GM23248 (cell line): ENCODE results near the gene ISG20L2. TPM values are rescaled to one million over a fixed set of nuclear protein-coding genes. Genes with fewer than 3 reads are reported as not detected.

Source experiments
- DNase-seq: peaks from one replicate; pipeline ENCODE4 v3.0.0-alpha.2; 2015
- H2AFZ ChIP-seq: fragments of 200-600 bp; sonication (generic); 2 replicates; pipeline ENCODE4 v1.6.1; 2016; ENCODE audit warnings: antibody characterized with exemption
- H3F3A ChIP-seq: fragments of 200-600 bp; sonication (generic); 2 replicates; pipeline ENCODE4 v1.6.1; 2016; ENCODE audit warnings: mild to moderate bottlenecking, antibody characterized with exemption, mixed run types; ENCODE audit not compliant: insufficient read depth
- H3K27ac ChIP-seq: fragments of 200-600 bp; sonication (generic); 2 replicates; pipeline ENCODE4 v1.5.1; 2016; ENCODE audit warnings: mild to moderate bottlenecking
- H3K27me3 ChIP-seq: fragments of 200-600 bp; sonication (generic); replicated peaks from 2 replicates; pipeline ENCODE4 v1.6.1; 2016; ENCODE audit warnings: mild to moderate bottlenecking; ENCODE audit not compliant: insufficient read depth
- H3K36me3 ChIP-seq: fragments of 200-600 bp; sonication (generic); 2 replicates; pipeline ENCODE4 v1.6.1; 2016; ENCODE audit warnings: low read depth, mild to moderate bottlenecking
- H3K4me1 ChIP-seq: fragments of 200-600 bp; sonication (generic); 2 replicates; pipeline ENCODE4 v1.6.1; 2016; ENCODE audit warnings: mild to moderate bottlenecking; ENCODE audit not compliant: insufficient read depth
- H3K4me2 ChIP-seq: fragments of 200-600 bp; sonication (generic); one replicate; pipeline ENCODE4 v1.6.1; 2016; ENCODE audit warnings: mild to moderate bottlenecking; ENCODE audit not compliant: unreplicated experiment
- H3K4me3 ChIP-seq: fragments of 200-600 bp; sonication (generic); 2 replicates; pipeline ENCODE4 v1.5.1; 2016; ENCODE audit warnings: mild to moderate bottlenecking
- H3K79me2 ChIP-seq: fragments of 200-600 bp; sonication (generic); 2 replicates; pipeline ENCODE4 v1.6.1; 2016; ENCODE audit warnings: mild to moderate bottlenecking; ENCODE audit not compliant: insufficient read depth
- H3K9ac ChIP-seq: fragments of 200-600 bp; sonication (generic); 2 replicates; pipeline ENCODE4 v1.6.1; 2016; ENCODE audit warnings: mild to moderate bottlenecking
- H3K9me2 ChIP-seq: fragments of 200-600 bp; sonication (generic); 2 replicates; pipeline ENCODE4 v1.6.1; 2016; ENCODE audit warnings: mixed run types, mild to moderate bottlenecking, moderate library complexity; ENCODE audit not compliant: insufficient read depth
- H3K9me3 ChIP-seq: fragments of 200-600 bp; sonication (generic); one replicate; pipeline ENCODE4 v1.6.1; 2017; ENCODE audit warnings: low read depth
- H4K20me1 ChIP-seq: fragments of 200-600 bp; sonication (generic); 2 replicates; pipeline ENCODE4 v1.6.0; 2016; ENCODE audit not compliant: insufficient read depth
- EZH2 ChIP-seq: fragments of 200-600 bp; sonication (generic); IDR thresholded peaks from 2 replicates; pipeline ENCODE4 v1.6.1; 2018; ENCODE audit warnings: antibody characterized with exemption, mild to moderate bottlenecking; ENCODE audit not compliant: insufficient read depth, poor library complexity, severe bottlenecking
- EZH2phosphoT487 ChIP-seq: fragments of 200-600 bp; sonication (generic); IDR thresholded peaks from 2 replicates; pipeline ENCODE4 v1.6.1; 2018; ENCODE audit warnings: antibody characterized with exemption, moderate library complexity, mild to moderate bottlenecking, low read depth; ENCODE audit not compliant: insufficient read depth
- WGBS, 2 experiments: methylation state at CpG; one replicate each; pipeline ENCODE4 v1.1.6; 2015 to 2017; ENCODE audit warnings: low lambda C conversion rate in 2 of 2, low coverage in 1 of 2; ENCODE audit errors: missing lambda C conversion rate in 2 of 2; 5-methylcytosine and 5-hydroxymethylcytosine counted together
- in situ Hi-C: fragments of 300-500 bp; cut with MboI; formaldehyde crosslinking; loops from 2 replicates; pipeline ENCODE4 v1.15.0; 2020
- polyA plus RNA-seq: library from polyadenylated mRNA; unstranded; fragments of >200 nt; fragmentation: Nextera tagmentation; extraction: Ambion mirVana; gene quantifications from 2 replicates; pipeline ENCODE4 v1.2.1, GENCODE V29; 2016
- total RNA-seq: library from RNA; depleted of rRNA; stranded (reverse); fragments of >200 nt; shearing (Covaris generic); gene quantifications from 2 replicates; pipeline ENCODE4 v1.2.3, GENCODE V29; 2014

Gene ISG20L2
- total and polyA plus RNA-seq, 2 experiments from 2014 or later = 10.4 to 17.8 TPM

GRCh38 chr1:156756355-156756754 lies 27.8 kb upstream of the ISG20L2 start:
- H3K79me2 ChIP-seq = peaks cover 43% of the 10 kb centered on the region
- in situ Hi-C loops = no loop called here
- no peaks in the 10 kb centered on the region for H3K27me3 ChIP-seq
- H3K9me2 ChIP-seq = no peaks in the 10 kb centered on the region
- H3K36me3 ChIP-seq = no peaks in the 10 kb centered on the region
- no peak overlapping the region for H2AFZ ChIP-seq
- H3K9ac ChIP-seq = no peak overlapping the region
- H3K4me3 ChIP-seq = no peak overlapping the region
- no peak overlapping the region for H3K4me2 ChIP-seq
- H3K4me1 ChIP-seq = peaks cover 6% of the 10 kb centered on the region
- H4K20me1 ChIP-seq = no peaks in the 10 kb centered on the region
- no peaks in the 10 kb centered on the region for H3K9me3 ChIP-seq
- 97 to 100% methylated on average over 1 of the region's 1 CpG for WGBS, 2 experiments
- TF ChIP-seq EZH2 = no peak
- TF ChIP-seq EZH2phosphoT487 = no peak
- no peak for DNase-seq
- H3K27ac ChIP-seq = no peak overlapping the region
- 0 out of 2 replicates have a peak, but pooled peaks cover 14% of the 10 kb centered on the region for H3F3A ChIP-seq

DNA sequence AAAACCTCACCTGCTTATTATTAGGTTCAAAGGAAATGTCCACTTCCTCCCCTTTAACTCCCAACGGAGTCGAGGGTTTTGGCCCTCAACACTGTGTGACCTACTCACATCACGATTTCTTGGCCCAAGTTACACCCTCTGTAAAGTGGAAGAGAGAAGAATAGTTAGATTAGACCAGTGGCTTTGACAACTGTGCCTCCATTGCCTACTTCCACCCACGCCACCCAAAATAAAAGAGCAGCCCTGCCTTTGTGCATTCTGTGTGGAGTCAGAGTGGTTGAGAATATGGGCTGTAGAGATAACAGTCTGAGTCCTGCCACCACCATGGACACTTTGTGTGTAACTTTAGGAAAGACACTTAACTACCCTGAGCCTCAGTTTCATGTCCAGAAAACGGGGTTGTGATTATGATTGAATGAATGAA lies 27.0 kb upstream of the ISG20L2 start:
- H3K9ac ChIP-seq = no peak overlapping the region
- no peak overlapping the region for H3K27ac ChIP-seq
- DNase-seq = no peak
- H3F3A ChIP-seq = 0 out of 2 replicates have a peak, but pooled peaks cover 14% of the 10 kb centered on the region
- no peak for TF ChIP-seq EZH2phosphoT487
- TF ChIP-seq EZH2 = no peak
- H3K79me2 ChIP-seq = peaks cover 51% of the 10 kb centered on the region
- H2AFZ ChIP-seq = no peak overlapping the region
- H3K4me1 ChIP-seq = peaks cover 6% of the 10 kb centered on the region
- no peaks in the 10 kb centered on the region for H4K20me1 ChIP-seq
- H3K9me3 ChIP-seq = no peaks in the 10 kb centered on the region
- H3K4me3 ChIP-seq = no peak overlapping the region
- no peaks in the 10 kb centered on the region for H3K9me2 ChIP-seq
- in situ Hi-C loops = no loop called here
- H3K27me3 ChIP-seq = no peaks in the 10 kb centered on the region
- no peaks in the 10 kb centered on the region for H3K36me3 ChIP-seq
- 48% methylated on average over 5 of the region's 5 CpGs for WGBS, 2 experiments
- no peak overlapping the region for H3K4me2 ChIP-seq

DNA sequence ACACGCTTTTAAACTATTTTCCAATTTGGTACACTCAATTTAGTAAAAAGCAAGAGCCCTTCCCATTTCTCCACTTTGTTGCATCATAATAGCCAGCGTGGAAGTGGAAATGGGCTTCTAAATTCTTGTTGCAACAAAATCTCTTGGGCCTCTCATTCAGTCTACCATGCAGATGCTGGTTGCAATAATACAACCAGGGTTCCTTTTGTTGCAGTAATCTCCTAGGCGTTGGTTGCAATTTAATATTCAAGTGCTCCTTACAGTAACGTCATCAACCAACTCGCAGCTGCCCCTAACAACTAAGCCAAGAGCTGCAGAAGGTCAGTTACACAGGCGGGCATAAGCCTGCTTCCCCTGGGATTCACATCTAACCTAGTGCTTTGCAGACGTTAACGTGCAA lies 25.7 kb upstream of the ISG20L2 start:
- peaks cover 27% of the 10 kb centered on the region for H3F3A ChIP-seq
- no peak overlapping the region for H3K9ac ChIP-seq
- no peak overlapping the region for H3K4me3 ChIP-seq
- no peaks in the 10 kb centered on the region for H3K27me3 ChIP-seq
- in situ Hi-C loops = no loop called here
- H3K4me1 ChIP-seq = peaks cover 11% of the 10 kb centered on the region
- WGBS, 2 experiments = 75 to 79% methylated on average over 8 of the region's 8 CpGs
- peaks cover 64% of the 10 kb centered on the region for H3K79me2 ChIP-seq
- no peak overlapping the region for H3K27ac ChIP-seq
- no peak overlapping the region for H3K4me2 ChIP-seq
- H2AFZ ChIP-seq = no peak overlapping the region
- no peaks in the 10 kb centered on the region for H3K36me3 ChIP-seq
- no peaks in the 10 kb centered on the region for H4K20me1 ChIP-seq
- TF ChIP-seq EZH2 = no peak
- no peak for TF ChIP-seq EZH2phosphoT487
- DNase-seq = no peak
- no peaks in the 10 kb centered on the region for H3K9me3 ChIP-seq
- H3K9me2 ChIP-seq = no peaks in the 10 kb centered on the region

GRCh38 chr1:156752843-156753482 lies 24.4 kb upstream of the ISG20L2 start:
- Histone ChIP-seq H3K4me2 (peak overlapping the region; percentile 94), H3K27ac (peak overlapping the region; percentile 100), H3K4me3 (peak overlapping the region; percentile 78), H3K9me3 (no peaks in the 10 kb centered on the region), H3K36me3 (no peaks in the 10 kb centered on the region), H3K4me1 (peaks cover 22% of the 10 kb centered on the region), H3K9me2 (no peaks in the 10 kb centered on the region), H3K27me3 (no peaks in the 10 kb centered on the region), H3K9ac (peak overlapping the region; percentile 97), H4K20me1 (no peaks in the 10 kb centered on the region), H3F3A (peaks cover 33% of the 10 kb centered on the region), H3K79me2 (peaks cover 76% of the 10 kb centered on the region), H2AFZ (peak overlapping the region; percentile 78)
- in situ Hi-C loops = no loop called here
- DNase-seq = peak; percentile 46
- TF ChIP-seq EZH2 = no peak
- no peak for TF ChIP-seq EZH2phosphoT487
- 0 to 8% methylated on average over 1 of the region's 1 CpG for WGBS, 2 experiments
